IPS-11a (cell line): ENCODE results near the gene KIR2DL1.
"Not testable (repeated sequence)": the region's sequence is repeated elsewhere in the genome, so short reads cannot be mapped to it uniquely, and the experiment has no call there.

Source experiments
- H3K4me3 ChIP-seq: one replicate; pipeline ENCODE4 v1.5.1; 2013; ENCODE audit warnings: low read depth, low read length, control low read depth

Gene KIR2DL1

DNA sequence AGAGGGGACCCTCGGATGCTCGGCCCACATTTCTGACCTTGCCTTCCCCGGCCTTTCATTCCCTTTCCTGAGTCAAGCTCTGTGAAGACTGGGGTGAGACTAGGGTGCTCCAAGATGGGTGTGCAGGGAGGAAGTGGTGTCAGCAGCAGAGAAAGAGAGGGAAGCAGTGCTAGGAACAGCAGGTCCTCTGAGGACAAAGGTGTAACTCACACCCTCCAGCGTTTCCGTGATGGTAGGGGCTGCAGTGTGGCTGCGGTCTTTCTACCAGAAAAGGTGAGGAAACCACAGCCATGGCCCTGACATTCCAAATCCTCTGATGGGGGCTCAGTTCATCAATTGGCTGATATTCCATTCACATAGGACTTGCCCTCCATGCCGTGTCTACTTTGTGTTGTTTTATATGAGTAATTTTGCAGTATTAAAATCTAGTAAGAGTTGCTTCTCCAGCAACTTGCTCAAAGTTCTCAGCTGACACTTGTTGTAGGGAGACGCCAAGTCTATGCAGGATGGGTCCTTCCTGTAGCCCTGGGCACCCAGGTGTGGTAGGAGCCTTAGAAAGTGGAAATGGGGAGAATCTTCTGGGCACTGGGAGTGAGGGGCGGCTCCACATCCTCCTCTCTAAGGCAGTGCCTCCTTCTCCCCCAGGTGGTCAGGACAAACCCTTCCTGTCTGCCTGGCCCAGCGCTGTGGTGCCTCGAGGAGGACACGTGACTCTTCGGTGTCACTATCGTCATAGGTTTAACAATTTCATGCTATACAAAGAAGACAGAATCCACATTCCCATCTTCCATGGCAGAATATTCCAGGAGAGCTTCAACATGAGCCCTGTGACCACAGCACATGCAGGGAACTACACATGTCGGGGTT, 48.3 kb downstream of the KIR2DL1 start:
- H3K4me3 ChIP-seq, result no peak overlapping the region

DNA sequence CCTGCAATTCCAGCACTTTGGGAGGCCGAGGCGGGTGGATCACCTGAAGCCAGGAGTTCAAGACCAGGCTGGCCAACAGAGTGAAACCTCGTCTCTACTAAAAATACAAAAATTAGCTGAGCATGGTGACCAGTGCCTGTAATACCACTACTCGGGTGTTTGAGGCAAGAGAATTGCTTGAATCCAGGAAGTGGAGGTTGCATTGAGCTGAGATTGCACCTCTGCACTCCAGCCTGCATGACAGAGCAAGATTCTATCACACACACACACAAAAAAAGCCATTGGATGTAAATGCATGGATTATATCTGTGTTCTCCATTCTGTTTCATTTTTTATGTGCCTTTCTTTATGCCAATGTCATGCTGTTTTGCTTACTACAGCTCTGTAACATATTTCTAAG, 54.8 kb downstream of the KIR2DL1 start:
- not testable (repeated sequence) for H3K4me3 ChIP-seq

GRCh38 chr19:54825326-54825725, 55.7 kb downstream of the KIR2DL1 start:
- not testable (repeated sequence) for H3K4me3 ChIP-seq

GRCh38 chr19:54828064-54828463, 58.5 kb downstream of the KIR2DL1 start:
- H3K4me3 ChIP-seq, result not testable (repeated sequence)

DNA sequence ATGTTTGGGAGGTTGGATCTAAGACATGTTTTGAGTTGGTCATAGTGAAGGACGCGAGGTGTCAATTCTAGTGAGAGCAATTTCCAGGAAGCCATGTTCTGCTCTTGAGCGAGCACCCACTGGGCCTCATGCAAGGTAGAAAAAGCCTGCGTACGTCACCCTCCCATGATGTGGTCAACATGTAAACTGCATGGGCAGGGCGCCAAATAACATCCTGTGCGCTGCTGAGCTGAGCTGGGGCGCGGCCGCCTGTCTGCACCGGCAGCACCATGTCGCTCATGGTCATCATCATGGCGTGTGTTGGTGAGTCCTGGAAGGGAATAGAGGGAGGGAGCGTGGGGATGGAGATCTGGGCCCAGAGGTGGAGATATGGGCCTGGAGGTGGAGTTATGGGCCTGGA, 62.9 kb downstream of the KIR2DL1 start, which contains the start of gene KIR2DS4:
Gene KIR2DS4, plus strand, starts transcription at position 181 of the 400 bp plus-strand sequence.
- not testable (repeated sequence) for H3K4me3 ChIP-seq
